ENCODE measurements around the gene SERPINA5.
"Not testable (repeated sequence)": the region's sequence is repeated elsewhere in the genome, so short reads cannot be mapped to it uniquely, and the experiment has no call there.

SERPINA5 gene

DNA sequence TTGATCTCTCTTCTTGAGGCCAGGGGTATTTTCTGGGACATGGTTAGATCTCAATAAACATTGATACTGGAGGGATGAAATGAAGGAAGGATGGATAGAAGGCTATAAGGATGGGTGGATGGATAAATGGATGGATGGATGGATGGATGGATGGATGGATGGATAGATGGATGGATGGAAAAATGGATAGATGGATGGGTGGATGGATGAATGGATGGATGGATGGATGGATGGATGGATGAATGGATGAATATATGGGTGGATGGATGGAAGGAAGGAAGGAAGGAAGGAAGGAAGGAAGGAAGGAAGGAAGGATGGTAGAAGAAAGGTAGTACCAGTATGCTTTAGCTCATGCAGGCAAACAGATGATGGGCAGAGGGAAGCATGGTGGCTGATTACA lies 3.8 kb upstream of the SERPINA5 start:
- DNase-seq = not testable (repeated sequence)

- no peak for DNase-seq
Observed at GRCh38 chr14:94578712-94579111, 2.5 kb upstream of the SERPINA5 start.

- no peak for DNase-seq
Observed at GRCh38 chr14:94582199-94582750, 1.0 kb downstream of the SERPINA5 start.

- DNase-seq = no peak
Observed at GRCh38 chr14:94582851-94583250, 1.6 kb downstream of the SERPINA5 start.

- no peak for DNase-seq
Observed at GRCh38 chr14:94583557-94583956, 2.3 kb downstream of the SERPINA5 start.

DNA sequence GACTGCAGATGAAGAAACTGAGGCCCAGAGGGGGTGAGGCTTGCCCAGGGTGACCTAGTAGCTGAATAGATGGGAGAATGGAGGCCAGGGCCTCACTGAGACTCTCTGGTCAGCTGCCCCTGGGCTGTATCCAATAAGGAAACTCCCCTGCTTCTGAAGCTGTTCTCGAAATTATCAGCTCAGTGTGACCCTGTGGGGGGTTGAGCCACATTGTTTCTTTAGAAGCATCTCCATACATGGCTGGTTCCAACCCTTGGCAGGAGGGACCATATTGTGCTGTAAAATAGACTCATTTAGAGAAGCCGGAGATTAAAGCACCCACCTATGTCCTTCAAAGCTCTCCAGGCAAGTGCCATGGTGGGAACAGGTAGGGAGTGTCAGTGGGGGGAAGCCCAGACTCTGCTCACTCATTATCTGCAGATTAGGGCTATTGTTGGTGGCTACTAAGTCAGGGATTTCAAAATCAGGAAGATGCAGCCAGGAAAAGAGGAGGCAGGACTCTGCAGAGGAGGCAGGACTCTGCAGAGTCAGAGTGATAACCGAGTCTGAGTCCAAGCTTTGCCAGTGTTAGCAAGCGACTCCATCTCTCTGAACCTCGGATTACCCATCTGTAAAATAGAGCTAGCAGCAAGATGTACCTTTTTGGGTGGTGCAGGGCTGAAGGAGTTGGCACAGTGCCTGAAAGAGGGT lies 3.5 kb downstream of the SERPINA5 start:
- DNase-seq = no peak

DNA sequence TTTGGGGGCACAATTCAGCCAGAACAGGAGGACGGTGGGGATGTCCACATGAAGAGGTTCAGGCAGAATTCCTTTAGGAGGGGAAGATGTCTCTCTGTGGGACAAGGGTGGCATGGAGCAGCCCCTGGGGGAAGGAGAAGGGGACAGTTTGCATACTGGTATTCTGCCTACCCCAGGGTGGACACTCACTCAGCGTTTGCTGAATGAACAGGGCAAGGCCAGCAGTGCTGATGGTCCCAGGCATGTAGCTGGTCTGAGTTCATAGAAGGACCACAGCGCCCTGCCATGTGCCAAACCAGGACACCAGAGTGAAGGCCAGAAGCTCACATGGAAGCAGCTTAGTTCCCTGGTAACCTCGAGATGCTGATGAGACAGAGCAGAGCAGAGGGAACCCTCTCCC lies 5.4 kb downstream of the SERPINA5 start:
- DNase-seq = no peak

DNA sequence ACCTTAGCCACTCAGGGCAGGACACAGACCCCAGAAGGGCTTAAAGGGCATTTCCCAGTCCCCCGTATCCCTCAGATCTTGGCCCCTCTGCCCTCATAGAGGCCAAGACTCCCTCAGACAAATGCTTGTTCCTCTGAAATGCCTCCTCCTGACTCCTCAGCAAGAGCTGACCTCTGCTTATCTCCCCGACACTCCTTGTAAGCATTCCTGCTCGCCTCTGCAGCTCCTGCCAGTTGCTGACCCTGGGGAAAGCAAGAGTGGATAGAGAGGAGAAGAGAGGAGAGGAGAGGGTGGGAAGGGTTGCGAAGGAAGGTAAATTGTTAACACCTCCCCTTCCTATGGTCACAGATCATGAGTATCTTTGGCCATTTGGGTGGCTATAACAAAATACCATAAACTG lies 7.1 kb downstream of the SERPINA5 start:
- no peak for DNase-seq

- DNase-seq = no peak
Observed at GRCh38 chr14:94591073-94591472, 9.8 kb downstream of the SERPINA5 start.

GRCh38 chr14:94591871-94592270 lies 10.6 kb downstream of the SERPINA5 start:
- no peak for DNase-seq

DNA sequence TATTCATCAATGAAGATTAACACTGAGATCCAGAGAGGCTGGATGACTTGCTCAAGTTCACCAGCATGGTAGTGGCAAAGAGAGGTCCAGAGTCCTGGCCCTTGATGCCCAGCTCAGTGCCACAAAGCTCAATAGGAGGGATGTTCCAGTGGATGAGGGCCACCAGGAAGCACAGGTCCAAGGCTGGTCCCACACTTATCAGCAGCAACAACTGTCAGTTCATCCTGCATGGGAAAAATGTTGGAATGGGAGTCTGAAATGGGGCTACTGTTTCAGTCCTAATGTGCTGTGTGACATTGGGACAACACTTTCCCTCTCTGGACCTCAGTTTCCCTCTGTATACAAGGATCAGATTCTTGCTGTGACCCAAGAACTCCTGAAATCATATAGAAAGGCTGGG lies 11.2 kb downstream of the SERPINA5 start:
- no peak for DNase-seq

GRCh38 chr14:94593376-94593748 lies 12.1 kb downstream of the SERPINA5 start:
- DNase-seq = no peak

GRCh38 chr14:94593749-94594431 lies 12.7 kb downstream of the SERPINA5 start:
- DNase-seq = no peak

DNA sequence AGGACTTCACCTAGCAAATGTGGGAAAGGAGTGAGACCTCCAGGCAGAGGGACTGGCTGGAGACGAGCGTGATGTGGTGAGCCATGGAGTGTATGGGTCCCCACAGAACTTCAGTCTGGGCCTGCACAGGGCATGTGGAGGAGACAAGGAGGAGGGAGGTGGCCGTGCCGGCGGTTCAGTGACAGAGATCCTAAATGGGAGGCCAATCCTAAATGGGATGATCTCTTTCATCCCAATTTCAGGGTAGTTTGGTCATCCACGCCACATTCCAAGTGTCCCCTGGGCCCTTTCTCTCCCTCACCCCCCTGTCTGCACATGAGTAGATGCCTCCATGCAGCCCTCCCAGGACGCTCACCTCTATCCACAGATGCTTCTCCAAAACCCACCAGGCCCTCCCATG lies 13.2 kb downstream of the SERPINA5 start:
- DNase-seq = no peak

DNA sequence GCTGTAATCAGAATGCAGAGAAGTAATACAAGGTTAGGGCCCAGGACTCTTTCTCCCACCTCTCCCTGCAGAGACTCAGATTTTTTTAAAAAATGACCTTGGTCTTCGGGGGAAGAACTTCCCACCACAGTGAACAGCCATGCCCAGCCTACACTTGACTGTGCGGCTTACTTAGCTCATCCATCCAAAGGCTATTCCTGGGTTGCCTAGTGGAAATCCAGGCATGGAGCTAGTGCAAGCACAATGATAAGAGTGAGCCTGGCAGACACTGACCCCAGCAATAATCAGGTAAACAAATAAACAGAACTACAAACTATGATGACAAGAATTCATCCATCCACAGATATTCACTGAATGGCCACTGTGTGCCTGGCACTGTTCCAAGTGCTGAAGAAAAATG lies 14.7 kb downstream of the SERPINA5 start:
- no peak for DNase-seq

GRCh38 chr14:94596361-94596760 lies 15.1 kb downstream of the SERPINA5 start:
- DNase-seq = no peak

GRCh38 chr14:94597788-94598187 lies 16.6 kb downstream of the SERPINA5 start:
- no peak for DNase-seq

- DNase-seq = no peak
Observed at GRCh38 chr14:94598506-94598815, 17.2 kb downstream of the SERPINA5 start.

DNA sequence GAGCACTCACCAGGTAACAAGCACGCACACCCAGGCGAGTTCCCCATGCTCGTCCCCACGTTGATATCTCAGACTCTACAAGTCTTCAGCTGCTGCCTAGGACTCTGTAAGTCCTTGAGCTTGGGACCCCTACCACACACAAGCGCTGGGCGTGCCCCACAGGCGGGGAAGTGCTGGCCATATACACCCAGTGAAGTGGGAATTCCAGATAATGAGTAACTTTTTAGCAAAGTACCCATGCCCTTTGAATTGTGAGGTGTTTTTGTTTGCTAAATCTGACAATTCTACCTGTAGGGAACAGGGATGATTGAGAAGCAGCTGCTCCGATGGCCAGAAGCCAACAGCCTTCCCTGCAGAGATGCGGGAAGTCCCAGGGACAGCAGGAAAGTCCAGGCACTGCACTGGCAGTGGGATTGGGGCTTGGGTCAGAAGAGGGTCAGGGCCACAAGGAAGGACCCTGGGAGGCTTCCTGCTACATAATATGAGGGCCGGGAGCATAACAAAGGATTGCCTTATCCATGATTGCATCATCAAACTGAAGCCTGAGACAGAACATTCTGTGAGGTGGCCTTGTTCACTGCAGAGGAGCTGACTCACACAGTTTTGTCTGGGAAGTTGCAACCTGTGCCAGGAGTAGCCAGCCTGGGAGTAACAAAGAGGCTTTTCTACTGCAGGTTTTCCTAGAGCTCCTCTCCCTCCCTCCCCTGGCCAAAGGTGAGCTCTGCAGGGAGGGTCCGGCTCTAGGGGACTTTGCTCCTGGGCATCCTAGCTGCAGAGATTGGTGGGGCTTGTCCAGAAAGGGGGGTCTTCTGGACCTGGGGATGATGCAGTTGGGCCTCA lies 17.8 kb downstream of the SERPINA5 start:
- peak; percentile 98 for DNase-seq

DNA sequence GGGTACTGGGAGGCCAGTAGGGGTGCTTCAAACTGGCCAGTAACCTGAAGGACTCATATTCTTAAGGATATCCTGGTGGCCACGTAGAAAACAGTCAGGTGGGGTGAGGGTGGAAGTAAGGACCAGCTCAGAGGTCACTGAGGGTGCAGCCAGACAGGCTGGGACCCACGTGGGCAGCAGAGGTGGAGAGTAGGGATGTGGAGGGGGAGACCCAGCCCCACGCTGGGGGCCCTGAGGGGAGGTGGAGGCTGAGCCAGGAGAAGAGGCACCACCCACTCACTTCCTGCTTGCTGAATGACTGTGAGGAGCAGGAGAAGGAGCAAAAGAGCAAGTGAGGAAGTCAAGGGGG lies 18.4 kb downstream of the SERPINA5 start:
- DNase-seq = no peak

DNA sequence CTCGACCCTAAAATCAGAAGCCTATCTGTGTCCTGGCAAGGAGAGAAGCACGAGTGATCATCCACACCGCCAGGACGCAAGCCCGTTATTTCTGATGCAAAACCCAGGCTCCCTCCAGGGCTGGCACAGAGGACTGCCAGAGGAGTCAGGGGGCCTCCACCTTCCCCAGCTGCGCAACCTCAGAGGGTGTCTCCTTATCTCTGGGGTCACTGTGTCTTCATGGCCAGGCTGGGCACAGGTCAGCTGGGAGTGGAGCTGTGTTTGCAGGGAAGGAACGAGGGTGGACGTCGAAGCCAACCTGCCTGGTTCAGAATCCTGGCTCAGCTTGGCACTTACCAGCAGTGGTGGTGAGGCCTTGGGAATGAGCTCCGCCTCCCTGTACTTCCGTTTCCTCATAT lies 18.9 kb downstream of the SERPINA5 start:
- DNase-seq = no peak

DNA sequence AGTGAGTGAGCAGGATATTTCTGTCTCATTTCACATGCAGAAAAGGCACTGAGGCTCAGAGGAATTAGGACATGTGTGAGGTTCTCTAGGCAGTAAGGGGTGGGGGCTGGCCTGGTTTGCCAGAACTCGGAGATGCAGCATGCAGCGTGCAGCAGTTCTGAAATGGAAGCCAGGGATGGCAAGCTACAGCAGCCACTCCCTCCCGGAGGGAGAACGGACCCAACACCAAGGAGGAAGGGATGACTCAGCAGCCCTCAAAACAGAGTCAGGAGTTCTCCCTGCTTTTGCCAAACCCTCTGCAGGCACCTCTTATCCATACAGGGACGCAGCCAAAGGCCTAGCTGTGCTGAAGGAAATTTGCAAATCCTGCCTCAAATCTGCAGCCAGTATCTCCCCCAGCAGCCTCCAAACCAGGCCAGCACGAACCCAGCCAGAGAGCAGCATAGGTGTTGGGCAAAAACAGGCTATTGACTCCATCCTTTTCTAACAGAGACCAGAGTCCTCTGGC lies 20.7 kb downstream of the SERPINA5 start:
- DNase-seq = peak; percentile 92

DNA sequence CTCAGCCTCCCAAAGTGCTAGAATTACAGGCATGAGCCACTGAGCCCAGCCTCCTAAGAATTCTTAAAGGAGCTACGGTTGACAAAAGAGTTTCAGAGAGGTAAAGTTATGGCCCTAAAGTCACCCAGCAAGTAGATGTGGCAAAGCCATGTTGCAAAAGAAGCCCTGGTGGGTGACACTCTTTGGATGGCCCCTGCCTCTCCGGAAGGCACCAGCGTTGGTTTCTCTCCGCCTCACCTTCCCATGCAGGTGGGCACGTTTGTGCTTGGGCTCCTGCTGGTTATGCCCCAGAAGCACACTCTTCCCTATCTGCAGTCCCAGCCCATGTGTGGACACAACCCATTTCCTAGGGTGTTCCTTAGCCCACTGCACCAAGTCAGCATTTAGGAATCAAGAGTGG lies 21.5 kb downstream of the SERPINA5 start:
- DNase-seq = no peak

DNA sequence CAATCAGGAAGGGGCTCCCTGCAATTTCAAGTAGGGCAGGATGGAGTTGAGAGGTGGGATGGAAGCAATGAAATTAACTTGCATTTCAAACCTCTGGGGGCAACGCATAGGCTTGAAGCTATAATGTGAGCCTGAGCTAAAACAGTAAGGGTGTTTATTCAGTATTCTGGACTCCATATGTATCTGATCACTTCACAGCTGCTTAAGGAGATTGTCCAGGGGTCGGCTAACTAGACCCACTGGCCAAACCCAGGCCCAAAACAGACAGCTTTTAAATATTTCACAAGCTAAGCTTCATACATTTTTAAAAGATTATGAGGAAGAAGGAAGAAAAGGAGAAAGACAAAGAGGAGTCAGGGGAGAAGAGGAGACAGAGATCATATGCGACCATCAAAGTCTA lies 24.1 kb downstream of the SERPINA5 start:
- no peak for DNase-seq

Measured in fibroblast of upper back skin (primary cell).